A549 (cell line): ENCODE data around the gene CDHR5. TPM values are rescaled to one million over a fixed set of nuclear protein-coding genes. Genes with fewer than 3 reads are reported as not detected.

Experiments
- ATAC-seq, 2 experiments: fragments of 200-7000 bp in 1 of 2; fragments of >200 bp in 1 of 2; cut with Nextera tagmentation in 1 of 2; cut with Tn5 transposase in 1 of 2; 3 replicates each; pipeline versions ENCODE4 v1.8.0 to v1.9.1; 2018 to 2020; ENCODE audit warnings: mild to moderate bottlenecking in 1 of 2, moderate library complexity in 1 of 2
- CTCF ChIA-PET: fragments of 300-600 bp; sonication (Branson Sonifier 250); formaldehyde crosslinking; extraction: SDS; loops from one replicate; lab custom pipeline; 2021; ENCODE audit warnings: antibody characterized with exemption, inconsistent platforms; lab: Yijun Ruan, JAX
- POLR2A ChIA-PET: fragments of 350-600 bp; formaldehyde crosslinking; extraction: SDS; loops from one replicate; lab custom pipeline; 2021; ENCODE audit warnings: antibody characterized with exemption, inconsistent platforms; lab: Yijun Ruan, JAX
- DNase-seq, 2 experiments: peaks; one replicate each; pipeline versions ENCODE4 v3.0.0 to v3.0.0-alpha.2; 2011 to 2016; ENCODE audit warnings: low read depth in 1 of 2, low spot score in 1 of 2
- FAIRE-seq: peaks from 2 replicates; lab custom pipeline; 2011; peaks lifted over from hg19 to GRCh38; lab: Jason Lieb, UNC
- H3K27ac ChIP-seq, 2 experiments: fragments of >200 bp; sonication (Bioruptor Twin); formaldehyde crosslinking; 3 replicates each; pipeline ENCODE4 v1.5.1; 2016 to 2017
- H3K4me1 ChIP-seq: fragments of >200 bp; sonication (Bioruptor Twin); formaldehyde crosslinking; 3 replicates; pipeline ENCODE4 v1.6.1; 2016
- H3K4me2 ChIP-seq: fragments of >200 bp; sonication (Bioruptor Twin); formaldehyde crosslinking; 3 replicates; pipeline ENCODE4 v1.6.1; 2016
- H3K4me3 ChIP-seq: fragments of >200 bp; sonication (Bioruptor Twin); formaldehyde crosslinking; 3 replicates; pipeline ENCODE4 v1.5.1; 2016
- H3K9me3 ChIP-seq: fragments of >200 bp; sonication (Bioruptor Twin); formaldehyde crosslinking; 3 replicates; pipeline ENCODE4 v1.6.1; 2016
- BHLHE40 ChIP-seq: IDR thresholded peaks from 2 replicates; pipeline ENCODE4 v1.6.1; 2012; ENCODE audit warnings: low read depth, low read length, inconsistent platforms
- CEBPB ChIP-seq, 2 experiments: fragments of >200 bp in 1 of 2; sonication (Bioruptor Twin) in 1 of 2; formaldehyde crosslinking in 1 of 2; IDR thresholded peaks; 2 replicates each; pipeline ENCODE4 v1.6.1; 2012 to 2016
- EHF ChIP-seq: fragments of 250-450 bp; sonication (Bioruptor Pico); IDR thresholded peaks from 2 replicates; pipeline ENCODE4 v1.5.0; 2020; ENCODE audit warnings: mild to moderate bottlenecking
- EHMT2 ChIP-seq: fragments of 200-600 bp; sonication (generic); IDR thresholded peaks from 2 replicates; pipeline ENCODE4 v1.6.1; 2016; ENCODE audit warnings: antibody characterized with exemption, low read depth, mild to moderate bottlenecking, moderate library complexity
- EP300 ChIP-seq, 2 experiments: fragments of >200 bp; sonication (Bioruptor Twin); formaldehyde crosslinking; IDR thresholded peaks; 2 replicates in 1 of 2; 3 replicates in 1 of 2; pipeline ENCODE4 v1.6.1; 2016 to 2017
- FOSL2 ChIP-seq, 2 experiments: fragments of 450-650 bp in 1 of 2; fragments of >200 bp in 1 of 2; sonication (Bioruptor Twin) in 1 of 2; formaldehyde crosslinking; IDR thresholded peaks; 2 replicates each; pipeline versions ENCODE4 v1.5.0 to v1.6.1; 2016 to 2020; ENCODE audit warnings: mild to moderate bottlenecking in 1 of 2, moderate library complexity in 1 of 2
- FOXS1 ChIP-seq: fragments of 250-450 bp; sonication (Bioruptor Pico); IDR thresholded peaks from 2 replicates; pipeline ENCODE4 v1.5.0; 2020; ENCODE audit warnings: mild to moderate bottlenecking, moderate library complexity
- GATA3 ChIP-seq: IDR thresholded peaks from 2 replicates; pipeline ENCODE4 v1.6.1; 2012; ENCODE audit warnings: borderline replicate concordance
- HEYL ChIP-seq: fragments of 250-450 bp; sonication (Bioruptor Pico); IDR thresholded peaks from 2 replicates; pipeline ENCODE4 v1.8.0; 2021; ENCODE audit warnings: mild to moderate bottlenecking, moderate library complexity
- HOXB5 ChIP-seq: fragments of 250-450 bp; sonication (Bioruptor Pico); IDR thresholded peaks from 2 replicates; pipeline ENCODE4 v1.5.0; 2020; ENCODE audit warnings: mild to moderate bottlenecking, moderate library complexity
- KDM1A ChIP-seq: fragments of 200-600 bp; sonication (generic); IDR thresholded peaks from 2 replicates; pipeline ENCODE4 v1.6.1; 2016; ENCODE audit warnings: low read depth, mild to moderate bottlenecking
- MAFK ChIP-seq: fragments of 450-650 bp; IDR thresholded peaks from 2 replicates; pipeline ENCODE4 v1.6.1; 2014; ENCODE audit not compliant: partially characterized antibody
- MAZ ChIP-seq: fragments of 150-350 bp; IDR thresholded peaks from 2 replicates; pipeline ENCODE4 v1.6.1; 2014; ENCODE audit warnings: antibody characterized with exemption, low read depth, low read length, borderline replicate concordance
- MYC ChIP-seq: IDR thresholded peaks from 2 replicates; pipeline ENCODE4 v1.6.1; 2012; ENCODE audit warnings: mild to moderate bottlenecking, inconsistent platforms, low read length, improper control_type of control experiment, borderline replicate concordance
- NFE2L2 ChIP-seq: fragments of 150-350 bp; conservative IDR thresholded peaks from 2 replicates; pipeline ENCODE4 v1.6.1; 2014; ENCODE audit warnings: low read length
- NPAS2 ChIP-seq: fragments of 250-450 bp; sonication (Bioruptor Pico); IDR thresholded peaks from 2 replicates; pipeline ENCODE4 v1.8.0; 2022; ENCODE audit warnings: mild to moderate bottlenecking, moderate library complexity, borderline replicate concordance
- PBX3 ChIP-seq: IDR thresholded peaks from 2 replicates; pipeline ENCODE4 v1.6.1; 2012
- POLR2A ChIP-seq: IDR thresholded peaks from 2 replicates; pipeline ENCODE4 v1.6.1; 2012; ENCODE audit warnings: mild to moderate bottlenecking, low read length
- RCOR1 ChIP-seq: fragments of 150-350 bp; IDR thresholded peaks from 2 replicates; pipeline ENCODE4 v1.6.1; 2014; ENCODE audit warnings: antibody characterized with exemption, low read length, low read depth
- RFX5 ChIP-seq: fragments of 450-650 bp; IDR thresholded peaks from 2 replicates; pipeline ENCODE4 v1.7.1; 2014; ENCODE audit warnings: antibody characterized with exemption, mild to moderate bottlenecking, moderate library complexity
- SMC3 ChIP-seq: fragments of >200 bp; sonication (Bioruptor Twin); formaldehyde crosslinking; IDR thresholded peaks from 3 replicates; pipeline ENCODE4 v1.6.1; 2018; ENCODE audit warnings: inconsistent platforms
- SREBF2 ChIP-seq: fragments of 450-650 bp; IDR thresholded peaks from 2 replicates; pipeline ENCODE4 v1.6.1; 2014; ENCODE audit warnings: mild to moderate bottlenecking, moderate library complexity
- USF2 ChIP-seq: fragments of 450-650 bp; IDR thresholded peaks from 2 replicates; pipeline ENCODE4 v1.6.1; 2014; ENCODE audit warnings: antibody characterized with exemption
- ZFP36 ChIP-seq: fragments of 450-650 bp; IDR thresholded peaks from 2 replicates; pipeline ENCODE4 v1.6.1; 2014; ENCODE audit warnings: borderline replicate concordance; ENCODE audit not compliant: partially characterized antibody
- WGBS: methylation state at CpG from one replicate; pipeline ENCODE4 v1.1.6; 2017; ENCODE audit errors: missing lambda C conversion rate; 5-methylcytosine and 5-hydroxymethylcytosine counted together
- polyA plus RNA-seq, 4 experiments: library from polyadenylated mRNA; depleted of rRNA in 3 of 4; stranded (reverse); fragments of >200 nt; fragmentation: RNase III in 1 of 4; extraction: RNeasy Plus Mini Kit Qiagen cat#74134 plus additional on column Dnase treatment in 1 of 4; gene quantifications; 2 replicates in 3 of 4; 3 replicates in 1 of 4; pipeline ENCODE4 v1.2.3, GENCODE V29; 2011 to 2017
- TF ChIP-seq, protein P1 (sequence below): fragments of 250-450 bp; sonication (Bioruptor Pico); IDR thresholded peaks from 2 replicates; pipeline ENCODE4 v1.5.0; 2020; ENCODE audit warnings: low read depth, mild to moderate bottlenecking, moderate library complexity
- TF ChIP-seq, protein P2 (sequence below): fragments of 150-350 bp; IDR thresholded peaks from 2 replicates; pipeline ENCODE4 v1.6.1; 2014; ENCODE audit warnings: low read depth, mild to moderate bottlenecking, low read length
- TF ChIP-seq, protein P3 (sequence below): fragments of >200 bp; sonication (Bioruptor Twin); formaldehyde crosslinking; IDR thresholded peaks from 3 replicates; pipeline ENCODE4 v1.5.1; 2016

Gene CDHR5
- polyA plus RNA-seq, 2 of the 4 experiments (the other 2 are of a cell fraction) = 0.08 to 0.12 TPM

DNA sequence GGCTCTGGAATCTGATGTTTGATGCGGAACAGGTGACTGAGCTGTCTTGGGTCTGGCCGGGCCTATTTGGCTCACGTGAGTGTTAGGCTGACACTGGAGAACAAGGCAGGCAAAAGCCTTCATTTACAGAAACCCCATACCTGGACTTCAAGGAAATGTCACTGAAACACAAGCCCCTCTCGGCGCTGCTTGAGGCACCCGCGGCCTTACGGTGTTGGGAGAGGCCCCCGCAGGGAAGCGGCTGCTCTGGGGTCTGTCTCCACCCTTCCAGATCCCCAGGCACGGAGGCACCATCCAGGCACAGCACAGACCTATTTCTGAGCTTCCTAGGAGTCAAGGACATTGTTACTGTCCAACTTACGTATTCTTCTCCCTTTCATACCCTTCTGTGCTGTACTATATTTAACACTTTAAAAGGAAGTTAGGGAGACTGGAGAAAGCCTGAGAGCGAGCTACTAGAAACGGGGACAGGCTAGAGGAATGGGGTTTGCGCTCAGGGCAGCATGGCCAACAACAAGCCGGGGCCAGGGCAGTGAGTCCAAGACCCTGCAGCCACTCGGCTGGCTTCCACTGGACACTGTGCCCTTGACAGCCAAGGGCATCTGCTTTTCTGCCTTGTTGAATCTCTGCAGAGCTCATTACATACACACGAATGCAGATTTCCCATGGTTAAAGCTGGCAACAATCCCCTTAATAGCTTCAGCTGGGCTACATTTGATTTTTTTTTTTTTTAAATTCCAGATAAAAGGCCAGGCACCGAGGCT lies 36.1 kb upstream of the CDHR5 start:
- H3K4me3 ChIP-seq = no peak overlapping the region
- CTCF ChIA-PET = interaction anchor here (0.6 to 4.2 kb wide), 8 partner anchors 11 to 69 kb away, joined by 3 to 39 read pairs (median 5); partner anchors contain the start of gene TMEM80
- H3K4me1 ChIP-seq = peaks cover 6% of the 10 kb centered on the region; the same call in 2 of the 3 replicates
- H3K9me3 ChIP-seq = no peaks in the 10 kb centered on the region
- no peak for DNase-seq
- POLR2A ChIA-PET = no interaction called here
- 96% methylated on average over 19 of the region's 19 CpGs for WGBS
- H3K4me2 ChIP-seq = no peak overlapping the region
- H3K27ac ChIP-seq = no peak overlapping the region
- no peak for TF ChIP-seq SMC3
- TF ChIP-seq EHMT2 = no peak
- TF ChIP-seq ZFP36 = no peak
- no peak for TF ChIP-seq NPAS2 (CRISPR knock-in tag)
- TF ChIP-seq, protein P1, sequence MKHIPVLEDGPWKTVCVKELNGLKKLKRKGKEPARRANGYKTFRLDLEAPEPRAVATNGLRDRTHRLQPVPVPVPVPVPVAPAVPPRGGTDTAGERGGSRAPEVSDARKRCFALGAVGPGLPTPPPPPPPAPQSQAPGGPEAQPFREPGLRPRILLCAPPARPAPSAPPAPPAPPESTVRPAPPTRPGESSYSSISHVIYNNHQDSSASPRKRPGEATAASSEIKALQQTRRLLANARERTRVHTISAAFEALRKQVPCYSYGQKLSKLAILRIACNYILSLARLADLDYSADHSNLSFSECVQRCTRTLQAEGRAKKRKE (CRISPR knock-in tag) = no peak
- TF ChIP-seq MYC = no peak
- no peak for TF ChIP-seq HOXB5 (CRISPR knock-in tag)
- no peak for TF ChIP-seq USF2
- TF ChIP-seq FOSL2 (IDR thresholded peaks at IDR 0.05) = no peak
- no peak for TF ChIP-seq FOSL2 (CRISPR knock-in tag; IDR thresholded peaks at IDR 0.05)
- no peak for TF ChIP-seq HEYL (CRISPR knock-in tag)
- no peak for TF ChIP-seq NFE2L2
- no peak for TF ChIP-seq RFX5
- no peak for TF ChIP-seq GATA3
- TF ChIP-seq, all 56 proteins: peak for 0
- FAIRE-seq (no peak), ATAC-seq (no peak)

DNA sequence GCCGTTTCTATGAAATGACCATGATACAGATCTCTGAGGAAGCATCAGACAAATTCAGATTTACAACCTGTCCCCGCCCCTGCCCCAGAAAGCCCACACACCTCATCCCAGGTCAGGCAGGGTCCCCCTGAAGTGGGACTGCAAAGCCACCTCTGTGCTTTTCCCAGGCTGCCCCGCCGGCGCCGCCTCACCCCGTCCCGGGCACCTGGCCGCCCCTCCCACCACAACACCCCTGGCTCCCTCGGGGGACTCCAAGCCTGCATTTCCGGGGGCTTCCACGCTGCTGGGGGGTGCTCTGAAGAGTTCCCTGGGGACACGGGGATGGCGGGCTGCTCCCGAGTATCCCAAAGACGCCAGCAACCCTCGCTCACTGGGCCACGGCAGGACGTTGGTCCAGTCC lies 35.5 kb upstream of the CDHR5 start:
- TF ChIP-seq EP300 (IDR thresholded peaks at IDR 0.05) = no peak
- no peak for TF ChIP-seq EHF
- TF ChIP-seq SREBF2 = no peak
- no peak for TF ChIP-seq MAFK
- no peak for TF ChIP-seq MAZ
- TF ChIP-seq, protein P2, sequence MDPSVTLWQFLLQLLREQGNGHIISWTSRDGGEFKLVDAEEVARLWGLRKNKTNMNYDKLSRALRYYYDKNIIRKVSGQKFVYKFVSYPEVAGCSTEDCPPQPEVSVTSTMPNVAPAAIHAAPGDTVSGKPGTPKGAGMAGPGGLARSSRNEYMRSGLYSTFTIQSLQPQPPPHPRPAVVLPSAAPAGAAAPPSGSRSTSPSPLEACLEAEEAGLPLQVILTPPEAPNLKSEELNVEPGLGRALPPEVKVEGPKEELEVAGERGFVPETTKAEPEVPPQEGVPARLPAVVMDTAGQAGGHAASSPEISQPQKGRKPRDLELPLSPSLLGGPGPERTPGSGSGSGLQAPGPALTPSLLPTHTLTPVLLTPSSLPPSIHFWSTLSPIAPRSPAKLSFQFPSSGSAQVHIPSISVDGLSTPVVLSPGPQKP = no peak
- TF ChIP-seq, protein P3, sequence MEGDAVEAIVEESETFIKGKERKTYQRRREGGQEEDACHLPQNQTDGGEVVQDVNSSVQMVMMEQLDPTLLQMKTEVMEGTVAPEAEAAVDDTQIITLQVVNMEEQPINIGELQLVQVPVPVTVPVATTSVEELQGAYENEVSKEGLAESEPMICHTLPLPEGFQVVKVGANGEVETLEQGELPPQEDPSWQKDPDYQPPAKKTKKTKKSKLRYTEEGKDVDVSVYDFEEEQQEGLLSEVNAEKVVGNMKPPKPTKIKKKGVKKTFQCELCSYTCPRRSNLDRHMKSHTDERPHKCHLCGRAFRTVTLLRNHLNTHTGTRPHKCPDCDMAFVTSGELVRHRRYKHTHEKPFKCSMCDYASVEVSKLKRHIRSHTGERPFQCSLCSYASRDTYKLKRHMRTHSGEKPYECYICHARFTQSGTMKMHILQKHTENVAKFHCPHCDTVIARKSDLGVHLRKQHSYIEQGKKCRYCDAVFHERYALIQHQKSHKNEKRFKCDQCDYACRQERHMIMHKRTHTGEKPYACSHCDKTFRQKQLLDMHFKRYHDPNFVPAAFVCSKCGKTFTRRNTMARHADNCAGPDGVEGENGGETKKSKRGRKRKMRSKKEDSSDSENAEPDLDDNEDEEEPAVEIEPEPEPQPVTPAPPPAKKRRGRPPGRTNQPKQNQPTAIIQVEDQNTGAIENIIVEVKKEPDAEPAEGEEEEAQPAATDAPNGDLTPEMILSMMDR = no peak
- TF ChIP-seq CEBPB (IDR thresholded peaks at IDR 0.05) = no peak
- TF ChIP-seq RCOR1 = no peak
- TF ChIP-seq, protein P1 (CRISPR knock-in tag) = no peak
- no peak for TF ChIP-seq FOXS1 (CRISPR knock-in tag)
- TF ChIP-seq PBX3 = no peak
- no peak for TF ChIP-seq BHLHE40
- TF ChIP-seq NPAS2 (CRISPR knock-in tag) = no peak
- no peak for TF ChIP-seq HEYL (CRISPR knock-in tag)
- TF ChIP-seq KDM1A = no peak
- TF ChIP-seq POLR2A = no peak
- no peak overlapping the region for H3K4me2 ChIP-seq
- POLR2A ChIA-PET = no interaction called here
- H3K27ac ChIP-seq = no peak overlapping the region
- CTCF ChIA-PET = interaction anchor here (1.1 to 4.2 kb wide), 5 partner anchors 12 to 69 kb away, joined by 3 to 39 read pairs (median 26); partner anchors contain the start of gene TMEM80
- ATAC-seq = no peak
- FAIRE-seq = no peak
- peaks cover 8% of the 10 kb centered on the region for H3K4me1 ChIP-seq
- no peaks in the 10 kb centered on the region for H3K9me3 ChIP-seq
- no peak for DNase-seq
- no peak overlapping the region for H3K4me3 ChIP-seq
- WGBS = 91% methylated on average over 13 of the region's 19 CpGs
